Naive thymus-derived CD4-positive, alpha-beta T cell (primary cell): ENCODE data around the gene APMAP. TPM values are rescaled to one million over a fixed set of nuclear protein-coding genes. Genes with fewer than 3 reads are reported as not detected.

Experiments
- ATAC-seq: fragments of 150-1000 bp; cut with Tn5 transposase; 2 replicates; pipeline ENCODE4 v1.10.0; 2021; ENCODE audit warnings: mild to moderate bottlenecking, moderate library complexity
- CTCF ChIA-PET: fragments of 350-600 bp; sonication (Branson Sonifier 250); formaldehyde crosslinking; loops from one replicate; lab custom pipeline; 2021; ENCODE audit warnings: antibody characterized with exemption; lab: Charles Lee
- POLR2A ChIA-PET: fragments of 350-600 bp; sonication (Branson Sonifier 250); formaldehyde crosslinking; loops from one replicate; lab custom pipeline; 2021; ENCODE audit warnings: antibody characterized with exemption, inconsistent platforms; lab: Charles Lee
- DNase-seq, 9 donors: peaks; one replicate each; pipeline versions ENCODE4 v3.0.0 to v3.0.0-alpha.2; 2020 to 2022; ENCODE audit warnings: mixed read lengths in 1 of 9
- H3K27ac ChIP-seq: one replicate; pipeline ENCODE4 v1.7.0; 2013; ENCODE audit warnings: mild to moderate bottlenecking, low read depth, low read length, moderate library complexity
- H3K27me3 ChIP-seq, 2 donors: one replicate each; pipeline ENCODE4 v1.7.0; 2013; ENCODE audit warnings: low read length in 2 of 2, mild to moderate bottlenecking in 2 of 2, moderate library complexity in 2 of 2; ENCODE audit not compliant: control insufficient read depth in 2 of 2, insufficient read depth in 2 of 2
- H3K36me3 ChIP-seq, 3 experiments: 1 replicate in 2 of 3; 2 replicates in 1 of 3; pipeline ENCODE4 v1.7.0; 2013; ENCODE audit warnings: low read length in 3 of 3, mild to moderate bottlenecking in 3 of 3, moderate library complexity in 1 of 3; ENCODE audit not compliant: insufficient read depth in 3 of 3, control insufficient read depth in 2 of 3
- H3K4me1 ChIP-seq, 2 donors: one replicate each; pipeline ENCODE4 v1.7.0; 2013; ENCODE audit warnings: low read length in 2 of 2, mild to moderate bottlenecking in 2 of 2, moderate library complexity in 1 of 2; ENCODE audit not compliant: control insufficient read depth in 2 of 2, insufficient read depth in 2 of 2
- H3K4me3 ChIP-seq: 2 replicates; pipeline ENCODE4 v1.7.0; 2013; ENCODE audit warnings: mild to moderate bottlenecking, low read length
- H3K9me3 ChIP-seq, 3 experiments: 1 replicate in 2 of 3; 2 replicates in 1 of 3; pipeline ENCODE4 v1.7.0; 2013; ENCODE audit warnings: low read length in 3 of 3; ENCODE audit not compliant: control insufficient read depth in 2 of 3
- H3K27ac Mint-ChIP-seq, 9 donors: one replicate each; pipeline ENCODE4 v1.8.0; 2020 to 2022; ENCODE audit warnings: mixed read lengths in 9 of 9, mild to moderate bottlenecking in 8 of 9, moderate library complexity in 5 of 9, inconsistent platforms in 2 of 9
- H3K27me3 Mint-ChIP-seq, 5 donors: one replicate each; pipeline ENCODE4 v1.8.0; 2021 to 2022; ENCODE audit warnings: mixed read lengths in 5 of 5, mild to moderate bottlenecking in 1 of 5
- H3K36me3 Mint-ChIP-seq, 5 donors: one replicate each; pipeline ENCODE4 v1.8.0; 2020 to 2022; ENCODE audit warnings: mixed read lengths in 5 of 5, mild to moderate bottlenecking in 3 of 5, inconsistent platforms in 1 of 5
- H3K4me1 Mint-ChIP-seq, 7 donors: one replicate each; pipeline ENCODE4 v1.8.0; 2020 to 2022; ENCODE audit warnings: mixed read lengths in 7 of 7, mild to moderate bottlenecking in 3 of 7, inconsistent platforms in 1 of 7
- H3K4me3 Mint-ChIP-seq, 10 donors: one replicate each; pipeline ENCODE4 v1.8.0; 2020 to 2022; ENCODE audit warnings: mild to moderate bottlenecking in 10 of 10, mixed read lengths in 10 of 10, moderate library complexity in 6 of 10, inconsistent platforms in 2 of 10
- H3K9me3 Mint-ChIP-seq, 11 donors: one replicate each; pipeline ENCODE4 v1.8.0; 2020 to 2022; ENCODE audit warnings: mixed read lengths in 11 of 11, mild to moderate bottlenecking in 4 of 11, inconsistent platforms in 1 of 11, moderate library complexity in 1 of 11
- intact Hi-C, 2 donors: fragments of 100-400 bp; cut with micrococcal nuclease; formaldehyde crosslinking; loops; one replicate each; pipeline ENCODE4 v1.15.1; 2023
- polyA plus RNA-seq, 2 donors: library from polyadenylated mRNA; unstranded; fragments of 300-500 nt; fragmentation: Illumina TruSeq; gene quantifications; one replicate each; pipeline ENCODE4 v1.2.3, GENCODE V29; 2021
- total RNA-seq, 6 experiments: library from RNA in 5 of 6; stranded (reverse) in 5 of 6; gene quantifications; 1 replicate in 5 of 6; 2 replicates in 1 of 6; pipeline ENCODE4 v1.2.3 and lab custom pipeline; 2021 to 2026

The APMAP gene
- total and polyA plus RNA-seq, 7 experiments from 2014 or later, result 28.2 to 74.6 (median 41.4) TPM

DNA sequence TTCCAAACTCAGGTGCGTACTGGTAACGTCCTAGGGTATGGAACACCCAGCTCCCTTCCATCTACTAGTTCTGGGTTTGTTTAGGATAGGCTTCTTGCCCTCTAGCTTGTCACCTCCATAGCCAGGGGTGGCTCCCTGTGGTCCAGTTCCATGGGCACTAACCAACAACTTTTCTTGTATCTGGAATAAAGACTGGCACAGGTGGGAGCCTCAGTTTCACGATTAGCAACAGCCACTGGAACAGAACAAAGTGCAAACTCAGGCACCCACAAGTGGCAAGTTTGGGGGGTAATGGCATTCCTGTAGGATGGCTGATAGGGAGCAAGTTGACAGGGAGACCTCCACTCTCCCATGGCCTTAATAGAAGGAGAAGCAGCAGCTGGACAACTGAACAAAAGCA lies 5.6 kb upstream of the APMAP start:
- peaks cover 7 to 14% (median 8%) of the 10 kb centered on the region in 5 donors for H3K36me3 Mint-ChIP-seq
- intact Hi-C loops, result loop anchor here in 1 of 2 donors (10.0 kb wide), 2 partner anchors 627 to 1063 kb away; partner anchors contain the start of gene NANP
- Histone ChIP-seq H3K27me3 (no peaks in the 10 kb centered on the region), H3K36me3 (peaks cover 0 to 2% (median 0%) of the 10 kb centered on the region in 3 experiments), H3K4me1 (peaks cover 5% of the 10 kb centered on the region in 2 donors), H3K27ac (no peak overlapping the region), H3K9me3 (no peaks in the 10 kb centered on the region), H3K4me3 (no peak overlapping the region)
- ChIA-PET POLR2A (interaction anchor here (1.0 to 1.4 kb wide), 3 partner anchors 45 to 197 kb away, joined by 3 read pairs; partner anchors contain the start of gene ENTPD6), CTCF (interaction anchor here (1.3 kb wide), 1 partner anchor 67 kb away, joined by 6 read pairs; no protein-coding TSS in a partner anchor)
- DNase-seq (no peak), ATAC-seq (no peak)
- no peak overlapping the region for H3K4me3 Mint-ChIP-seq
- H3K27me3 Mint-ChIP-seq, result peaks cover 0 to 29% (median 0%) of the 10 kb centered on the region in 5 donors
- no peak overlapping the region for H3K27ac Mint-ChIP-seq
- H3K9me3 Mint-ChIP-seq, result no peaks in the 10 kb centered on the region
- peaks cover 15 to 21% (median 18%) of the 10 kb centered on the region in 7 donors for H3K4me1 Mint-ChIP-seq

DNA sequence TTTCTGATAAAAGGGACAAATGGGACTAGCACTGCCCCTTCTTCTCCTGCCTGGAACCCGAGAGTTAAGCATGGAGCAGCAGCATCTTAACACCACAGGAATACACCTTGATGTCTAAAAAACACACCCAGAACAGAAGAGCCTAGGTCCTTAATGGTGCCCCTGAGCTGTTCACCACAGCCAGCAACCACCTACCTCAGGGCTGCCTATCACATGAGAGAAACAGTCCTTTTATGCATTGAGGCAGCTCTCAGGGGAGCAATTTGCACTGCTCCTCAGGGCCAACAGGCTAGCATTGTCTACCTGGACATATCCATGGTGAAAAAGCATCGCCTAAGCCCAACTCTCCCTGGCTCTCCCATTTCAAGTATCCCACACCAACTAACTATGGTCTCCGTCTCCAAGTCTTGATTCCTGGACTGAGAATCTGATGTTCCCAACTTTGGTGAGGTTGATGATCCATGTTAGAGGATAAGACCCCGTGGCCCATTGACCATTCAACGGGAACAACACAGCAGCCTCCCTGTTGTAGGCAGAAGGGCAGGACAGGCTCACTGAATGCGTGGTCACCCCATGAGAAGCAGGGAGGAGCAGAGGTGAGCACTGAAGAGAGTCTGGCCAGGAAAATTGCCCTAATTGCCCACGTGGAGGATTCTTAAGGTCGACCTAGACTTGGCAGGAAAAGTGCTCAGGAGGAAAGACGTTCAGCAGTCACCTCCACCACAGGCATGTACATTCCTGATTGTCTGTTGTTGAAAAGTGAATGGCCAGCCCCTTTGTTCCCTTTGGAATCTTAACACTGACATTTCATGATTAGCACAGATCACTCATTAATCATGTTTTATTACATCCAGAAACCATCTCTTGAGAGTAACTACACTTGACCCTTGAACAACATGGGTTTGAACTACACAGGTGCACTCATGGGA lies 4.2 kb upstream of the APMAP start:
- H3K27ac Mint-ChIP-seq, result no peak overlapping the region
- peaks cover 0 to 3% (median 0%) of the 10 kb centered on the region in 3 experiments for H3K36me3 ChIP-seq
- no peak overlapping the region for H3K27ac ChIP-seq
- intact Hi-C loops, result loop anchor here in 1 of 2 donors (10.0 kb wide), 2 partner anchors 628 to 1062 kb away; partner anchors contain the start of gene NANP
- H3K27me3 Mint-ChIP-seq, result peaks cover 0 to 29% (median 0%) of the 10 kb centered on the region in 5 donors
- H3K4me3 Mint-ChIP-seq, result no peak overlapping the region
- H3K4me1 ChIP-seq, result peaks cover 7% of the 10 kb centered on the region in 2 donors
- ChIA-PET POLR2A (interaction anchor here (1.2 to 7.6 kb wide), 4 partner anchors 60 to 182 kb away, joined by 4 to 95 read pairs (median 28); partner anchors contain the start of gene ACSS1), CTCF (interaction anchor here (1.4 to 4.0 kb wide), 3 partner anchors 67 to 182 kb away, joined by 4 to 122 read pairs (median 5); no protein-coding TSS in a partner anchor)
- H3K4me3 ChIP-seq, result no peak overlapping the region
- H3K36me3 Mint-ChIP-seq, result peaks cover 0 to 3% (median 0%) of the 10 kb centered on the region in 5 donors
- H3K9me3 ChIP-seq, result no peaks in the 10 kb centered on the region
- no peak for DNase-seq
- H3K27me3 ChIP-seq, result no peaks in the 10 kb centered on the region
- peaks cover 13 to 32% (median 22%) of the 10 kb centered on the region in 7 donors for H3K4me1 Mint-ChIP-seq
- H3K9me3 Mint-ChIP-seq, result no peaks in the 10 kb centered on the region
- ATAC-seq, result no peak

DNA sequence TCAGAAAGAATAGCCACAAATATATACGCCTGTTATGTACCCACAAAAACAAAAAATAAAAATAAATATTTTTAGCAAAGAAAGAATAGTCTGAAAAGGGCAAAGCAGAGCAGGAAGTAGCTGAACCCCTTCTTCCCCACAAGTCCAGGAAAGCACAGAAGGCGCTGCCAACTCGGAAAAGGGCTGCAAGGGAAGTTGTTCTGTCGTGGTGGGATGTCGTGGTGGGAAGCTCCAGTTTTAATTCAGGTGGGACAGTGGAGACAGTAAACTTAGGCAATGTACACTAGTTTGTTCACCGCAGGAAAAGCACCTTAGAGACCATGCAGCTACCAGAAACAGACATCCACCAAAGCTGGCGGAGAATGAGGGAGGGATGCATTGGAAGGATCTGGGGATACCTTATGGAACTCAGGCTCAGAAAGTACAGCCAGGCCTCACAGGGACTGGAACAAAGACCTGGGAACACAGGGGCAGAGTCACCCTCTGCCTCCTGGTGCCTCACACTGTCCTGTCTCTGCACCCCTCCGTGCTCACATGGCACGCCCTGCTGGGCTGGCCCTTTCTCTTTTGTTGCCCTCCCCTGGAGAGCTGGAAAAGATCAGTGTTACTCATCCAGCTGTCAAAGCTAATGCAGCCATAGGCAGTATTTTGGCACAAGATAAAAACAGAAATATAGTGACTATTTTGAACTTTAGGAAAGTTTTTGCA lies 3.3 kb upstream of the APMAP start:
- intact Hi-C loops, result loop anchor here (1.0 to 10.0 kb wide), 5 partner anchors 69 to 1061 kb away; partner anchors contain the start of gene NANP (in 1 of the 2)
- peaks cover 12 to 14% of the 10 kb centered on the region in 2 donors for H3K4me1 ChIP-seq
- Mint-ChIP-seq H3K36me3 (peaks cover 0 to 1% (median 0%) of the 10 kb centered on the region in 5 donors), H3K27me3 (peaks cover 0 to 29% (median 0%) of the 10 kb centered on the region in 5 donors), H3K4me1 (peaks cover 18 to 40% (median 30%) of the 10 kb centered on the region in 7 donors), H3K4me3 (no peak overlapping the region), H3K27ac (peak overlapping the region in 1 of 9 donors; percentile 71), H3K9me3 (no peaks in the 10 kb centered on the region)
- no peak overlapping the region for H3K4me3 ChIP-seq
- ATAC-seq, result no peak
- ChIA-PET POLR2A (interaction anchor here (1.2 to 7.6 kb wide), 4 partner anchors 61 to 183 kb away, joined by 4 to 95 read pairs (median 28); partner anchors contain the start of gene ACSS1), CTCF (interaction anchor here (0.6 to 4.0 kb wide), 9 partner anchors 10 to 405 kb away, joined by 3 to 122 read pairs (median 3); partner anchors contain the start of gene ACSS1)
- H3K27me3 ChIP-seq, result no peaks in the 10 kb centered on the region
- H3K36me3 ChIP-seq, result peaks cover 0 to 3% (median 0%) of the 10 kb centered on the region in 3 experiments
- DNase-seq, result no peak
- H3K27ac ChIP-seq, result no peak overlapping the region
- H3K9me3 ChIP-seq, result no peaks in the 10 kb centered on the region

DNA sequence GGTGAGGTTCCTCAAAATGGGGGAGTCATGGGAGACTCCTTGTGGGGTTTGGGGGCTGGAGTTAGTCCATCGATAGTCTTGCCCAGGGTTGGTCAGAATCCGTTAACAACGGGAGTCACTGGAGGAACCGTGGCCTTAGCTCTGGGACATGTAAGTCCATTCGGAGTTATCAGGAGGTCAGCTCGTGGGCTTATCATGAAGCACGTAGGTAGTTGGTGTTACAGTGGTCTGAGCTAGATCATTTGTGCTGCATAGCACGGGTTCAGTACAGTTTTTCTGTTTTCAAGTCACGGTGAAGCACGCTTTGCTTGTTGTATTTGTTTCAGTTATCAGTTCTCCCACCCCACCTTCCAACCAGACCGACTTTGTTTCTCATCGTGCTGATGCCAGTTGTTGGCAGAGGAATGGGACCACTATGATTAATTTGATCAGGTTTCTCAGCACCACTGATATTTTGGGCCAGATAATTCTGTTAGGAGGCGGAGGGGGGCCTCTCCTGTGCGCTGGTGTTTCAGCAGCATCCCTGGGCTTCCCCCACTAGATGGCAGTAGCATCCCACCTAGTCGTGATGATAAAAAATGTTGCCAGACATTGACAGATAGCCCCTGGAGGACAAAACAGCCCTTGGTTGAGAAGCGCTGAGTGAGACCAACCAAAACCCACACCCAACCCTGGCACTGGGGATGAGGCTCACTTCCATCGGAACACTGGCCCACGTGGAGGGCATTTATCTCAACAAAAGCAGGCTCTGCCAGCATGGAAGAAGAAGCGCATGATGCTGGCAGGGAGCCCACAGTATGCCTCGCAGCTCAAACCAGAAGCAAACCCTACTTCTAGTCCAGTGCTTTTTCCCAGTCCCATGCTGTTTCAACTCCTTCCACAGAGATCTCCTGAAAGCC lies 2.2 kb upstream of the APMAP start:
- peak; percentile 52 to 90 (median 82) for DNase-seq
- Mint-ChIP-seq H3K9me3 (no peaks in the 10 kb centered on the region), H3K27ac (peak overlapping the region in 8 of 9 donors; percentile 61 to 98 (median 96)), H3K36me3 (peaks cover 0 to 4% (median 0%) of the 10 kb centered on the region in 5 donors), H3K4me1 (peaks cover 26 to 52% (median 41%) of the 10 kb centered on the region in 7 donors), H3K27me3 (peaks cover 0 to 25% (median 0%) of the 10 kb centered on the region in 5 donors), H3K4me3 (peak overlapping the region in 8 of 10 donors; percentile 7 to 72 (median 50))
- Histone ChIP-seq H3K27me3 (no peaks in the 10 kb centered on the region), H3K27ac (no peak overlapping the region), H3K36me3 (peaks cover 0 to 3% (median 0%) of the 10 kb centered on the region in 3 experiments), H3K4me1 (peaks cover 23 to 24% of the 10 kb centered on the region in 2 donors), H3K4me3 (no peak overlapping the region), H3K9me3 (no peaks in the 10 kb centered on the region)
- POLR2A ChIA-PET, result interaction anchor here (0.7 to 7.6 kb wide), 7 partner anchors 9 to 260 kb away, joined by 3 to 95 read pairs (median 5); partner anchors contain the start of gene ACSS1
- ATAC-seq, result peak; percentile 68
- intact Hi-C loops, result loop anchor here (1.0 to 10.0 kb wide), 13 partner anchors 62 to 1572 kb away; partner anchors contain the start of genes NANP (in 1 of the 2) and NAPB (in 1 of the 2)
- CTCF ChIA-PET, result interaction anchor here (0.6 to 4.0 kb wide), 16 partner anchors 11 to 407 kb away, joined by 3 to 122 read pairs (median 3); partner anchors contain the start of gene ACSS1

DNA sequence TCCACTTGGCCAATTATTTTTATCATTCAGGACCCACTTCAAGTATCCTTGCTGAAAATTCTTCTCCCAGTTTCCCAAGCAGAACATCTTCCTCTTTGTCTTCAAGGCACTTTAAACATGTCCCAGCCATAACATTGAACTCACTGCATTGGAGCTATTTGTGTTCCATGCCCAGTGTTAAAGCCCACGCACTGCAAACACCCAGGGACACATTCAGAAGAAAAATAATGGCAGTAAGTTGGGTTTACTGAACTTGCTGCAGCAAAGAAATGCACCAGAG lies 1.6 kb upstream of the APMAP start:
- peak overlapping the region; percentile 26 to 95 (median 52) for H3K4me3 Mint-ChIP-seq
- peak overlapping the region; percentile 34 to 98 (median 96) for H3K27ac Mint-ChIP-seq
- no peaks in the 10 kb centered on the region for H3K9me3 Mint-ChIP-seq
- ChIA-PET POLR2A (interaction anchor here (0.7 to 7.6 kb wide), 10 partner anchors 8 to 260 kb away, joined by 3 to 95 read pairs (median 5); partner anchors contain the start of genes ACSS1 and ENTPD6), CTCF (interaction anchor here (0.7 to 4.0 kb wide), 12 partner anchors 24 to 405 kb away, joined by 3 to 122 read pairs (median 4); partner anchors contain the start of gene ACSS1)
- DNase-seq (no peak), ATAC-seq (no peak)
- Histone ChIP-seq H3K4me3 (no peak overlapping the region), H3K27ac (peak overlapping the region; percentile 97), H3K27me3 (no peaks in the 10 kb centered on the region), H3K9me3 (no peaks in the 10 kb centered on the region), H3K36me3 (peaks cover 0 to 3% (median 0%) of the 10 kb centered on the region in 3 experiments), H3K4me1 (peaks cover 25 to 28% of the 10 kb centered on the region in 2 donors)
- peaks cover 0 to 4% (median 0%) of the 10 kb centered on the region in 5 donors for H3K36me3 Mint-ChIP-seq
- H3K27me3 Mint-ChIP-seq, result peaks cover 0 to 25% (median 0%) of the 10 kb centered on the region in 5 donors
- intact Hi-C loops, result loop anchor here (1.0 to 10.0 kb wide), 11 partner anchors 62 to 1572 kb away; partner anchors contain the start of genes NANP (in 1 of the 2) and NAPB (in 1 of the 2)
- H3K4me1 Mint-ChIP-seq, result peaks cover 29 to 58% (median 42%) of the 10 kb centered on the region in 7 donors
